Measurements from ENCODE around the gene COL6A2. TPM values are rescaled to one million over a fixed set of nuclear protein-coding genes. Genes with fewer than 3 reads are reported as not detected.

The COL6A2 gene
- total and polyA plus RNA-seq, 8 donors: 79.3 to 3,737 (median 398) TPM

DNA sequence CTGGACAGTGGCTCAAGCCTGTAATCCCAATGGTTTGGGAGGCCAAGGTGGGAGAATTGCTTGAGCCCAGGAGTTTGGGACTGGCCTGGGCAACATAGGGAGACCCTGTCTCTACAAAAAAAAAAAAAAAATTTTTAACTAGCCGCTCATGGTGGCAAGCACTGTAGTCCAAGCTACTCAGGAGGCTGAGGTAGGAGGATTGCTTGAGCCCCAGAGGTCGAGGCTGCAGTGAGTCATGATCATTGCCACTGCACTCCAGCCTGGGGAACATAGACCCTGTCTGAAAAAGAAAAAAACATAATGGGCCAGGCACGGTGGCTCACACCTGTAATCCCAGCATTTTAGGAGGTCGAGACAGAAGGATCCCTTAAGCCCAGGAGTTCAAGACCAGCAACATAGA, 81.0 kb downstream of the COL6A2 start:
- intact Hi-C loops (cut with DNase I; ENCODE audit: low total_unique reads): no loop called here
- H3K36me3 ChIP-seq: peaks cover 0 to 18% (median 0%) of the 10 kb centered on the region in 4 donors

More for the DNA sequence above, 81.0 kb downstream of the COL6A2 start:
- TF ChIP-seq, protein P1, sequence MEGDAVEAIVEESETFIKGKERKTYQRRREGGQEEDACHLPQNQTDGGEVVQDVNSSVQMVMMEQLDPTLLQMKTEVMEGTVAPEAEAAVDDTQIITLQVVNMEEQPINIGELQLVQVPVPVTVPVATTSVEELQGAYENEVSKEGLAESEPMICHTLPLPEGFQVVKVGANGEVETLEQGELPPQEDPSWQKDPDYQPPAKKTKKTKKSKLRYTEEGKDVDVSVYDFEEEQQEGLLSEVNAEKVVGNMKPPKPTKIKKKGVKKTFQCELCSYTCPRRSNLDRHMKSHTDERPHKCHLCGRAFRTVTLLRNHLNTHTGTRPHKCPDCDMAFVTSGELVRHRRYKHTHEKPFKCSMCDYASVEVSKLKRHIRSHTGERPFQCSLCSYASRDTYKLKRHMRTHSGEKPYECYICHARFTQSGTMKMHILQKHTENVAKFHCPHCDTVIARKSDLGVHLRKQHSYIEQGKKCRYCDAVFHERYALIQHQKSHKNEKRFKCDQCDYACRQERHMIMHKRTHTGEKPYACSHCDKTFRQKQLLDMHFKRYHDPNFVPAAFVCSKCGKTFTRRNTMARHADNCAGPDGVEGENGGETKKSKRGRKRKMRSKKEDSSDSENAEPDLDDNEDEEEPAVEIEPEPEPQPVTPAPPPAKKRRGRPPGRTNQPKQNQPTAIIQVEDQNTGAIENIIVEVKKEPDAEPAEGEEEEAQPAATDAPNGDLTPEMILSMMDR (IDR thresholded peaks at IDR 0.05): no peak
- Histone ChIP-seq H3K4me3 (no peak overlapping the region), H3K27ac (no peak overlapping the region), H3K27me3 (peaks cover 0 to 2% (median 0%) of the 10 kb centered on the region in 3 donors), H3K9me3 (peaks cover 0 to 17% (median 0%) of the 10 kb centered on the region in 4 donors), H3K4me1 (peaks cover 0 to 23% (median 3%) of the 10 kb centered on the region in 4 donors)
- no peak for DNase-seq
- WGBS, 5 donors: 79 to 95% (median 88%) methylated on average over 4 of the region's 4 CpGs

Small RNA genes within 50 kb of the gene (small RNA-seq; reads per million reads assigned to genes)
- 0 reads per million in 4 donors for gene PSMA6P3

Other genes with a start within 250 kb of the COL6A2 start
- 100 to 1,000 TPM; 147 to 756 (median 342) TPM for gene COL6A1, start 116.3 kb upstream of the COL6A2 start, total RNA-seq
- 100 to 1,000 TPM in 1 of 3 donors, 10 to 100 TPM in 2; 63.2 to 174 (median 73.6) TPM for gene COL6A1, start 116.3 kb upstream of the COL6A2 start, polyA plus RNA-seq
- 1 to 10 TPM in 2 of 5 donors, not detected in 3; 1.3 to 6.7 TPM for gene FTCD, start 57.5 kb downstream of the COL6A2 start, total RNA-seq
- 1 to 10 TPM in 1 of 3 donors, under 1 TPM in 2; 0.25 to 2.4 (median 0.53) TPM for gene FTCD, start 57.5 kb downstream of the COL6A2 start, polyA plus RNA-seq
- gene SPATC1L, start 86.3 kb downstream of the COL6A2 start, total RNA-seq: 10 to 100 TPM in 2 of 5 donors, 1 to 10 TPM in 1, under 1 TPM in 1, not detected in 1; 0.72 to 26.4 (median 8.0) TPM
- gene SPATC1L, start 86.3 kb downstream of the COL6A2 start, polyA plus RNA-seq: 10 to 100 TPM in 2 of 3 donors, 1 to 10 TPM in 1; 7.0 to 14.2 (median 13.7) TPM
- 100 to 1,000 TPM in 1 of 5 donors, 10 to 100 TPM in 4; 26.4 to 246 (median 46.7) TPM for gene LSS, start 130.7 kb downstream of the COL6A2 start, total RNA-seq
- gene LSS, start 130.7 kb downstream of the COL6A2 start, polyA plus RNA-seq: 10 to 100 TPM; 15.3 to 22.2 (median 21.7) TPM
- 100 to 1,000 TPM in 2 of 5 donors, 10 to 100 TPM in 3; 55.8 to 555 (median 97.1) TPM for gene MCM3AP, start 187.5 kb downstream of the COL6A2 start, total RNA-seq
- gene MCM3AP, start 187.5 kb downstream of the COL6A2 start, polyA plus RNA-seq: 10 to 100 TPM; 18.9 to 35.8 (median 24.6) TPM
- 10 to 100 TPM in 2 of 5 donors, 1 to 10 TPM in 3; 1.0 to 22.0 (median 5.3) TPM for gene YBEY, start 188.2 kb downstream of the COL6A2 start, total RNA-seq
- 10 to 100 TPM; 14.2 to 19.6 (median 16.4) TPM for gene YBEY, start 188.2 kb downstream of the COL6A2 start, polyA plus RNA-seq
- 10 to 100 TPM in 1 of 5 donors, 1 to 10 TPM in 3, under 1 TPM in 1; 0.89 to 15.1 (median 7.8) TPM for gene C21orf58, start 225.8 kb downstream of the COL6A2 start, total RNA-seq
- 1 to 10 TPM; 1.7 to 2.8 (median 2.5) TPM for gene C21orf58, start 225.8 kb downstream of the COL6A2 start, polyA plus RNA-seq
- 100 to 1,000 TPM in 1 of 5 donors, 10 to 100 TPM in 4; 24.2 to 133 (median 63.6) TPM for gene PCNT, start 226.0 kb downstream of the COL6A2 start, total RNA-seq
- gene PCNT, start 226.0 kb downstream of the COL6A2 start, polyA plus RNA-seq: 10 to 100 TPM in 1 of 3 donors, 1 to 10 TPM in 2; 4.7 to 10.9 (median 7.9) TPM